ENCODE data around the gene SEC23A.

Gene SEC23A

DNA sequence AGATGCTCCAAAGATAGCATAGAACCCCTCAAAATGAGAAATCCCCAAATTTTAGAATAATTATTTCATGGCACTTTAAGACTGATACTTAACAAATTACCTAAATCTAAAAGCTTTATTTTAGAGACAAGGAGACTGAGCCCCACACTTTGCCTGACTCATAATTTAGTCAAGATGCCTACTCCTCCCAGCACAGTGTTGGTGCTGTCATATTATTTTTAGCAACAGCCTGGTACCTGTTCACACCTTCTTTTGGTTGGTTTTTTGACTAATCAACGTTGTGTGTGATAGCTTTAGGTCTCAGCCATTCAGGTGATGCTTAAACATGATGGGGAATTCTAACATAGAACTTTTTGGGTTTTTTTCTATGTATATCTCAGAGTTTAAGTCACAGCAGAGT, 120.2 kb downstream of the SEC23A start:
- DNase-seq, result no peak

DNA sequence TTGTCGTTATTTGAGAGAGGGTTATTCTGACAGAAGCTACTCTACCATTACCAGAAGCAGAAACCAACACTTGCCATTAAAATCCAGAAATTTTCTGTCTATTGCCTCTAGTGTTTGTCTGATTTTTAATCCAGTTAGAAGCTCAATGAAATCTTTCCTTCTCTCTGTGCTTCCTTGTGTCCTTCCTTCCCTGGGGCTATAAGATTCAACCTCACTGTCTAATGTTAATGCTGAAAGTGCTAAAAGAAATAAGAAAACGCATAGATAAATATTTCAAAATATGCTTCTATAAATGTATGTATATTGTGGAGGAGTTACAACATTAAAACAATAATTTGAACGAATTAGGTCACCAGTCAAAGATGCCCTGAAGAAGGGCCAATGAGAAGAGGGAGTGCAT, 120.8 kb downstream of the SEC23A start:
- no peak for DNase-seq

Measured in CD4-positive, alpha-beta T cell treated with Interferon alpha-2 for 1 hour (primary cell).